Measurements from ENCODE around the gene DMRT3.
"Not testable (repeated sequence)": the region's sequence is repeated elsewhere in the genome, so short reads cannot be mapped to it uniquely, and the experiment has no call there.

Gene DMRT3

GRCh38 chr9:971901-972500, 4.5 kb upstream of the DMRT3 start:
- DNase-seq (ENCODE audit: low spot score), result no peak

- no peak for DNase-seq (ENCODE audit: low spot score)
Observed at GRCh38 chr9:972501-973294, 3.8 kb upstream of the DMRT3 start.

- no peak for DNase-seq (ENCODE audit: low spot score)
Observed at GRCh38 chr9:973295-973834, 3.1 kb upstream of the DMRT3 start.

GRCh38 chr9:974031-974995, 2.1 kb upstream of the DMRT3 start:
- no peak for DNase-seq (ENCODE audit: low spot score)

- no peak for DNase-seq (ENCODE audit: low spot score)
Observed at GRCh38 chr9:974996-975739, 1.3 kb upstream of the DMRT3 start.

GRCh38 chr9:975740-976257, 656 bp upstream of the DMRT3 start:
- DNase-seq (ENCODE audit: low spot score), result no peak

GRCh38 chr9:976943-977837, 735 bp downstream of the DMRT3 start:
- DNase-seq (ENCODE audit: low spot score), result no peak

- DNase-seq (ENCODE audit: low spot score), result no peak
Observed at GRCh38 chr9:977838-978830, 1.7 kb downstream of the DMRT3 start.

GRCh38 chr9:979983-980382, 3.5 kb downstream of the DMRT3 start:
- DNase-seq (ENCODE audit: low spot score), result no peak

- no peak for DNase-seq (ENCODE audit: low spot score)
Observed at GRCh38 chr9:980640-981039, 4.2 kb downstream of the DMRT3 start.

GRCh38 chr9:981491-981898, 5.0 kb downstream of the DMRT3 start:
- no peak for DNase-seq (ENCODE audit: low spot score)

- DNase-seq (ENCODE audit: low spot score), result no peak
Observed at GRCh38 chr9:982394-983230, 6.2 kb downstream of the DMRT3 start.

GRCh38 chr9:994005-994404, 17.6 kb downstream of the DMRT3 start:
- DNase-seq (ENCODE audit: low spot score), result no peak

GRCh38 chr9:995192-995591, 18.7 kb downstream of the DMRT3 start:
- DNase-seq (ENCODE audit: low spot score), result no peak

GRCh38 chr9:995781-996180, 19.3 kb downstream of the DMRT3 start:
- DNase-seq (ENCODE audit: low spot score), result no peak

GRCh38 chr9:998299-999110, 22.1 kb downstream of the DMRT3 start:
- DNase-seq (ENCODE audit: low spot score), result not testable (repeated sequence)

GRCh38 chr9:1001838-1002237, 25.4 kb downstream of the DMRT3 start:
- no peak for DNase-seq (ENCODE audit: low spot score)
